GM21447 (cell line): ENCODE results near the gene LSM3.
"Not testable (repeated sequence)": the region's sequence is repeated elsewhere in the genome, so short reads cannot be mapped to it uniquely, and the experiment has no call there.

ENCODE experiments used
- ATAC-seq: cut with Tn5 transposase; IDR thresholded peaks from one replicate; pipeline ENCODE4 v1.9.1; 2021; ENCODE audit not compliant: unreplicated experiment

LSM3 gene

DNA sequence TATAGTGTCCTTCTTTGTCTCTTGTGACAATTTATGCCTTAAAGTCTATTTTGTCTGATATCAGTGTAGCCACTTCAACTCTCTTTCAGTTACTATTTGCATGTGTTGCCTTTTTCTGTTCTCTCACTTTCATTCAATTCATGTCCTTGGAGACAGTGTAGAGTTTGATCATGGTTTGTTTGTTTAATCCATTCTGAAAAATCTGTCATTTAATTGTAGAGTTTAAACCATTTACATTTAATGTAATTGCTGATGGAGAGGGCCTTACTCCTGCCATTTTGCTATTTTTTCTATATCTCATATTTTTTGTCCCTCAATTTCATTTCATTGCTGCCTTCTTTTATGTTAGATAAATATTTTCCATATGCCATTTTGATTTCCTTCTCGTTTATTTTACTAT, 42.3 kb downstream of the LSM3 start:
- ATAC-seq, result no peak

DNA sequence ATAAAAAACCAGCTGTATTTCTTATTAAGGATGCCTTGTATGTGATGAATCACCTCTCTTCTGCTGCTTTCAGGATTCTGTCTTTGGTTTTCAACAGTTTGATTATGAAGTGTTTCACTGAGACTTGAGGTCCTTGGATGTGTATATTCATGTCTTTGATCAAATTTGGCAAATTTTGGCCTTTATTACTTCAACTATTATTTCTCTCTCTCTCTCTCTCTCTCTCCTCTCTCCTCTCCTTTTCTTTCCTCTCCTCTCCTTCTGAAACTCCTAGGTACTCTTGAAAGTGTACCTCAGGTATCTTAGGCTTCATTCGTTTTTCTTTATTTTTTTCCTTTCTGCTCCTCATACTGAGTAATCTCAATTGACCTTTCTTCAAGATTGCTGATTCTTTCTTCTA, 43.3 kb downstream of the LSM3 start:
- ATAC-seq, result no peak

DNA sequence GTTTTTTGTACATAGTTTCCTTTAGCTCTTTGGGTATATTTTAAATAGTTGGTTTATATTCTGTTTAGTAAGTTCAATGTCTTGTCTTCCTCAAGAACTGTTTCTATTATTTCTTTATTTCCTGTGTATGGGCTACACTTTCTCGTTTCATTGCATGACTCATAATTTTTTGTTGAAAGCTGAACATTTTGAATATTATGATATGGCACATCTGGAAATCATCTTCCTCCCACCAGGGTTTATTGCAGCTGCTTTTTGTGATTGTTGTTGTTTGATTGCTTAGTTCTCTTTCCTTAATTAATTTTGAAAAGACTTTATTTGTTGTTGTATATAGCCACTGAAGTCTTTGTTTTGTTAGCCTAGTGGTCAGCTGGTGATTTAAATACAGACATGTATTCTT, 43.8 kb downstream of the LSM3 start:
- no peak for ATAC-seq

DNA sequence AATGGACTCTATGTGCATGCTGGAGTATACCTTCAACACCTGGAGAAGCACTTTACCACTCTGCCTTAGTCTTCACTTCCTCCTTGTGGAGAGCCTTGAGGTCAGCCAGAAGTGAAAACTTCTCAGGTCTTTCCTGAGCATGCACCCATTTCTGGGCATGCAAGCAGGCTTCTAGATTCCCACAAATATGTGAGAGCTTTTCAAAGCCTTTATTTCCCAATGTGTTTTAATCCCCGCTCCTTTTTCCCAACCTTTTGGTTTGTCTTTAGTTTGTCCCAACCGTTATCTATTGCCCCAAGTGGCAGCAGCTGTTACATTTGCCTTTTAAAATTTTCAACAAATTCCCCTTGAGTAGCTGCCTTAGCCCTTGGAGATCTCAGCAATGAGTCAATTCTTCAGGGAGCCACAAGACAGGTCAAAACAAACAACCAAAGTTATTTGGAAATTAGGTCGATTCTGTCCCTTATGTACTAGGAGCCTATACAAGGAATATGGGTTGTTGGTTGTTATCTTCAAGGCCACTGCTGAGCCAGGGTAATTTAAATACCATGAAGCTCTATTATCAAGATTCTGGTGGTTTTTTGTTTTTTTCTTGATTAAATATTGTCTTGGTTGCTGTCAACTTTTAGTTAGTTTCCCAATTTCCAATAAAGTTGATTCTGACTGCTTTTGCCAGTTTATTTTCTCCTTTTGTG, 44.4 kb downstream of the LSM3 start:
- ATAC-seq, result no peak

DNA sequence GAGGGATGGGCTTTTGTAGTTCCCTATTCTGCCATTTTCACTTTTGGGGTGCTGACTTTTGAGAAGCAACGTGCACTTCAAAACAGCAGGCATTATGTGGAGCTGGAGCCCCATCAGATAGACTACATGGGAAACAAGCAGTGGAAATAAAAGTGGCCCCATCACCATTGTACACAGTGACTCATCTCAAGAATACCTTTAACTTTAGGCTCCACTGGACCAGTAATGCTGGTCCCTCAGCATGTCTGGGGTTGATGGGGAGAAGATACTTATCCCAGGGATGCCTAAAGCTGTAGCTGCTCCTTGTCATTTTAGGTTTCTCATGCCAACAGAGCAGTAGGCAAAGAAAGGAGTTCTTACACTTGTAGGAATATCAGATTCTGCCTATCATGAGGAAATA, 45.0 kb downstream of the LSM3 start:
- ATAC-seq, result no peak

DNA sequence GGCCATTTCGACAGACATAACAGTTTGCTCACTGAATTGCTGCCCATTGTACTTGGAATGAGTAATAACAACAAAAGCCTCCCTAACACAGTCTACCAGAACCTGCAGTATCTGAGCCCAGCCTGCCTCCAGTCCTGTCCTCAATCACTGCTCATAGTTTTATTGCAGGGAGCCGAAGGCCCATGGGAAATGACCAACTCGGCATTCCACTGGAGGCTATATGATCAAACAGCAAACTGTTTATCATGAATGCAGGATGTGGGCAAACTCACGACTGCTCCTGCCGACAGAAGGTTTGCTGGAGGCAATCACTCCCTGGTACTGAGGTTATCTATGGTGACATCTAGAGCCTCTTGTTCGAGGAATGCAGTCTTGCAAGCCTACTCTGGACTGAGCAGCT, 46.3 kb downstream of the LSM3 start:
- ATAC-seq, result no peak

DNA sequence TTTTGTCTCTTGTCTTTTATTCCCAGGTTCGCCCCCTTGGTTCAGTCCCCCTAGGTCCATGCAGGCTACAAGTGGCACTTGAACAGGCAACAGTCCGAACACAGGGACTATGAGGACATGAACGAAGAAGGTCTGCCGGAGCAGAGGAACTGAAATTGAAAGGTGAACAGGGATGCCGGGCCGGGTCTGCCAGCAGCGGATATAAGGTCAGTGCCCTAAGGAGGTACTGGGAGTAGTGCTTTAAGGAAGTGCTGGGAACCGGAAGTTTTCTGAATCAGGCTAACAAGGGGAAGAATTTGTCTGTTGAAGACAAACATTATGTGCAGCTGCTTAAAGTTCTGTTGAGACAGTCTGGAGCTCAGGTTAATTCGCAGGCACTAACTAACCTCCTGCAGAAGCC, 46.8 kb downstream of the LSM3 start:
- ATAC-seq, result no peak

DNA sequence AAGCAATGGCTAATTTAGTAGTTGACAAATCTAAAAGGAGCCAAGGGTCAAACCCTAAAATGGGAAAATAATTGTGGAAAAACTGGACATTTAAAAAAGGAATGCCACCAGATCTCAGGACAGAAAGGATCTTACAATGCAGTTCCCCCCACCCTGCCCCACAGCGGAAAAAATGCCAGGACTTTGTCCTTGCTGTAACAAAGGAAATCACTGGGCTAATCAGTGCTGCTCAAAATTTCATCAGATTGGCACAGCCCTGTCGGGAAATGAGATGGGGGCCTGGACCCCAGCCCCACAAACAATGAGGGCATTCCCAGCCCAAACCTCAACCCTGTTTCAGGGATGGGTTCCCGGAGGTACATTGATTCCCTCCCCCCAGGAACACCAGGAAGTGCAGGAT, 47.7 kb downstream of the LSM3 start:
- ATAC-seq, result not testable (repeated sequence)

DNA sequence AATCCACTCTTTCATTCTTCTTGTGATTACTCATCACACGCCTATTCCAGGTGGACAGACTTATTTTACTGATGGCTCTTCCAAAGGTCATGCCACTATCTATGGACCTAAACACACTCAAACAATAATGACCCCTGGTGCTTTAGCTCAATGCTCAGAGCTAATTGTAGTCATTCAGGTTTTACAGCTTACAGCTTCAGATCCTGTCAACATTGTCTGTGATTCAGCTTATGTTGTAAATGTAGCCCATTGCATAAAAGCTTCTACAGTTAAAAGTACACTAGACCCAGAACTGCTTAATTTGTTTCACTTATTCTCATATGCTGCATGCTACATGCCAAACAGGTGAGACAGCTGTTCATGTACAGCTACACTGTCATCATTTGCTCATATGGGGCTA, 49.2 kb downstream of the LSM3 start:
- ATAC-seq, result no peak

DNA sequence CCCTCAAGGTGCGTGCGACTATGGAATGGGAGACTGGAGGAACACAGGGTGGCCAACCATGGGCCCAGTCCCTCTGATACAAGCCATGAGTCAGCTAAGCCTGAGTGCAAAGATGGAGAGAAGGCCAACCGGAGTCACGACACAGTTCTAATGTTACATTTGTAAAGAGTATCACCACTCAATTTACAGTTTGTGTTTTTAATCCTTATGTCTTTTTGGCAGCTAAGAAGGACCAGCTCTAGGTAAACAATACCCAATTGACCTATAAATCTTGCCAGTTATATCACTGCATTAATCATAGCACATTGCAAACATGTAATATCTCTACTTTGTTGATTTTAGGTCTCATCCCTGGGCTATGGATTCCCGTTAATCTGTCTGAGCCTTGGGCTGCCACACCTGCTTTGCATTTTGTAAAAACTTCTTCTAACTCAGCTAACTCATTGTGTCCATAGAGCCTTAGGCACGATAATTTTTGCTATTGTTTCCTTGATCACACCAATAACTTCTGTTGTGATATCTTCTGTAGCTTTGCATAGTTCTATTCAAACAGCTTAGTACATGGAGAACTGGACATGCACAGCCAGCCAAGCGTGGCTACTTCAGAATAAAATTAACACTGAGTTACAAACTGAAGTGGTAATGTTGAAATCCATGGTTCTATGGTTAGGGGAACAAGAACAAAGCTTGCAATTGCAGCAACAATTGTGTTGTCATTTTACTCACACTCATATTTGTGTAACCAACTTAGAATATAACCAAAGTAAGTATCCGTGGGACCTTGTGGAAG, 50.3 kb downstream of the LSM3 start:
- ATAC-seq, result no peak

DNA sequence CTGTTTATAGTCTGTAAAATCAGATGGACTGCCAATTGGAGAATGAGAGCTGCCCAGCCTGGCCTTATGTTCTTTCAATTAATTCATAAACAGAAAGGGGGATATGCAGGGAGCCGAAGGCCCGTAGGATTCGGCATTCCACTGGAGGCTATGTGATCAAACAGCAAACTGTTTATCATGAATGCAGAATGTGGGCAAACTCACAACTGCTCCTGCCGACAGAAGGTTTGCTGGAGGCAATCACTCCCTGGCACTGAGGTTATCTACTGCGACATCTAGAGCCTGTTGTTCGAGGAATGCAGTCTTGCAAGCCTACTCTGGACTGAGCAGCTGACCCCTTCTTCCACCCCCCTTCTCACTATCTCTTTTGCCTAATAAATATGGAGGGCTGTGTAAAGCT, 51.1 kb downstream of the LSM3 start:
- not testable (repeated sequence) for ATAC-seq

DNA sequence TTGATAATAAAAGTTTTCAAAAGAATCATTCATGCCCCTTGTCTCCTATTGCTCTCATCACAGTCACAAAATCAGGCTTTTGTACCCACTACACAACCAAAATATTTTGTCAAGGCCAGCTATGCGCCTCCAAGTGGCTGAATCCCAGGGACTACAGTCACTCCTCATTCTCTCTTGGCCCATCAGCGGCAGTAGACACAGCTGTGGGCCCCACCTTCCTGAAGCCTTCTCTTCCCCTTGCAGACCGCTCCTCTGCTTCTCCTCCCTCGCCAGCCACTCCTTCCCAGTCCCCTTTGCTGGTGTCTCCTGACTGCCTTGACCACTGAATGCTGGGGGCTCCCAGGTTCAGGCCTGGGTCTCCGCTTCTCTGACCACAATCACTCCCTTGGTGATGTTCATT, 52.1 kb downstream of the LSM3 start:
- no peak for ATAC-seq

DNA sequence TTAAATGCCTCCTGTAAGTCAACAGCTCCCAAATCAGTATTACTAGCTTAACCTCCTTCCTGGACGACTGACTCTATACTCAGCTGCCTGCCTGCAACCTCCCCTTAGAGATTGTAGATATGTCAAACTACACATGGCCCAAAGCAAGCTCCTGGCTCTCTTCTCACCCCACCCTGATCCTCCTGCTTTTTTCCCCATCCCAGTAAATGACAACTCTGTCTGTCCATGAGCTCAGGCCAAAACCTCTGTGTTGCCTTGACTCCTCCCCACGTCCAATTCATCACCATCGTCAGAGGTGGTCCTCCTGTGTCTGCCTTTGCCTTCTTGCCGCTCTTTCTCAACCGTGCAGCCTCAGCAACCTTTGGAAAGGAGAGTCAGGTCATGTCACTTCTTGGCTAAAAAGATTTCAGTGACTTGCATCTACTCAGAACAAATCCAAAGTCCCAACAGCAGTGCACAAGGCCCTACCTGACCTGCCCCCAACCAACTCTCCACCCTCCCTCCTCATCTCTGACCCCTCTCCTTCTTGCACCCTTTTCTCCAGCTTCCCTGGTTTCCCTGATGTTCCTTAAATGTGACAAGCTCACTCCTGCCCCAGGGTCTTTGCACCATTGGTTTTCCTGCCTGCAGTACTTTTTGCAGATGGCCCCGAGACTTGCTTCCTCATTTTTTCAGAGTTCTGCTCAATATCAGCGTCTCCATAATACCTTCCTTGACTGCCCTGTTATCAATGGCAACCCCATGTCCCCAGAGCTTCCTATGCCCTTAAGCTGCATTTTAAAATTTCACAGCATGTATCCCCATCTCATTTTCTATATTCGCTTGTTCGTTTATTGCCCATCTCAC, 52.8 kb downstream of the LSM3 start:
- ATAC-seq, result no peak

DNA sequence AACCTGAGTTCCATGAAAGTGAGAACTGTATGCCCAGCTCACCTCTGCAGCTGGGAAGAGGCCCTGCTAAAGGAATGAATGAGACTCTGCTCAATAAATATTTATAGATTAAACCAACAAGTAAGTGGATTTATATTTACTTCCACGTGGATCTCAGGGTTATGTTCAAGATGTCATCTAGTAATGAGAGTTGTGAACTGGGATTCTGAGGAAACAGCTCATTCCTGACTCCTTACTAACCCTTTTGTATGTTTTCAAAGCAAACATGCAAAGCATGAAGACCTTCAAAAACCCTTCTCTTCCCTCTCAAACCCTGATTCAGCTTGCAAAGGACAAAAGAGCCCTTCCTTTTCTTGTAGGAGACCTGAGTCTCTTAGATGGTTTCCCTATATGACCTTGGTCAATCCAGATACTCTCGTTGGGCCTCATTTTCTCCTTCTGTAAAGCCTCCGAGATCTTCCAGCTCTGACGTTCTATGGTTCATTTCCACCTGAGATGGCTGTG, 53.4 kb downstream of the LSM3 start:
- no peak for ATAC-seq

DNA sequence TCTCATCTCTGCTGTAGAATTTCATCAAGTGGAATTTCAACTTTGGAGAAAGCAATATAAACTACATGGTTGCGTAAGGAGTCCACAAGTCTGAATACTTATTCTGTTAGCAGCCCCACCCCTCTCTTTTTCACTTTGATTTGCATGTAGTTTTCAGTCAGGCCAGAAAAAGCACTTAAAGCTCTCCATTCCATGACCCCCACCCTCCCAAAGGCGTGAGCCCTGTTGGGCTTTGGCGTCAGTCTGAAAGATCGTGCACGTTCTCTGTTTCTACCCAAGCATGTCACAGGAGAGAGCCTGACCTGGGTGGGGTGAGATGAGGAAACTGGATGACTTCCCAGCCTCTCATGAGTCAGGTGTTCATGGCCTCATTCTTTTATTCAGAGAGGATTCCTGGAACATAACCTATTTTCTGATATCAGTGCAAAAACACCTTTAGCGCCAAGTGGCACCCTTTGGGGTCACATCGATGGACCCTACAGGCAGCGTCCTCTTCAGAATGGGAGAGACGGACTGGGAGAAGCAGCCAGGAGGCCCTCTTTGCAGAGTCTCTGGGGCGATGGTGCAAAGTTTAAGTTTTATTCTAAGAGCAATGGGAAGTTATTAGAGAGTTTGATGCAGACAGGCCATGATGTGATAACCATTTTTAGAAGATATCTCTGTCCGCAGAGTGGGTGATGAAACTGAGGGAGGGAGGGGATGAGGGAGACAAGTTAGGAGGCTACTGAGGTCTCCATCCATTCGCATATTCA, 55.8 kb downstream of the LSM3 start:
- ATAC-seq, result no peak

DNA sequence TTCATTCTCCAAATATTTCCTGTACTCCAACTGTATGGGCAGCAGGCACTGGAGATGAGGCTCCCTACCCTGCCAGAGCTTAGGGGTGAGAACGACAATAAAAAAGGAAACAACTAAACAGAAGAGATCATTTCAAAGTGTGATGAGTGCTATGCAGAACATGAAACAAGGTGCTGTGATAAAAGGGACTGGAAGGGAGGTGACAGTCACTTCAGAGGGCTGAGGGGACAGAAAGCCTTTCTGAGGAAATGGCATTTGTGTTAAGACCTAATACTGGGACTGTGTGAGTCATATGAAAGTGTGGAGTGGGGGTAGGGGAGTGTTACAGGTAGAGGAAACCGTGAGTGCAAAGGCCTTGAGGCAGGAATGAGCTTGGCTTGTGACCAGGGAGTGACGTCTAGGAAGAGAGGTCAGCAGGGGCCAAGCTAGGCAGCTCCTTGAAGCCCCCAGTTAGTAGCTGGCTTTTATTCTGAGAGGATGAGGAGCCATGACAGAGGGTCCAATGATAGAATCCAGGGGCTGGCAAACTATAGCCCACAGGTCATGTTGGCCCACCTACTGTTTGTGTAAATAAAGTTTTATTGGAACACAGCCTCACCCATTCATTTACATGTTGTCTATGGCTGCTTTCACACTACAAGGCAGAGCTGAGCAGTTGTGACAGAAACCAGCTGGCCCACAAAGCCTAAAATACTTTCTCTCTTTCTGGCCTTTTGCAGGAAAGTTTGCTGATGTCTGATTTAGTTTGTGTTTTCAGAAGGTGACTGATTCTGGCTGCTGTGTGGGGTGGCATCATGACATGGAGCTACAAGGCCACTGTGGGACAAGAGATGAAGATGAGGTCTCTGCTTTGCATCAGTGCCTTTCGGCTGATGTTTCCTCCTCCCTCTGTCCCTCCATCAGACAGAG, 56.6 kb downstream of the LSM3 start:
- no peak for ATAC-seq

DNA sequence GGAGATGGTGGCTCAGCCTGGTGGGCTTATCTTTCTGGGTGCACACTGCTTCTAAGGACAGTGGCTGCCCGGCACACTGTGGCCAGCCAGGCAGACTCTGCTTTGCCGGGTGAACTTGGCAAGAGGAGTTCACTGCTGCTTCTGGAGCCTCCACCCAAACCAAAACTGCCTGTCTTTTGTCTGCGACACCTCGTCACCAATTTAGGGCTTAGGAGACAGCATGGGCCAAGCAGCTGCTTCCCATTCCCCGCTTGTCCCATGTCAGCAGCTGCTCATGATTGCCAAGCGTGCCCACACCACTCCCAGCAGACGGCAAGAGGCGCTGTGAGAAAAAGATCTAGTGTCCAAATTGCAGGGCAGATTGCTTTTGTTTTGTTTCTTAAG, 57.3 kb downstream of the LSM3 start:
- ATAC-seq, result no peak

DNA sequence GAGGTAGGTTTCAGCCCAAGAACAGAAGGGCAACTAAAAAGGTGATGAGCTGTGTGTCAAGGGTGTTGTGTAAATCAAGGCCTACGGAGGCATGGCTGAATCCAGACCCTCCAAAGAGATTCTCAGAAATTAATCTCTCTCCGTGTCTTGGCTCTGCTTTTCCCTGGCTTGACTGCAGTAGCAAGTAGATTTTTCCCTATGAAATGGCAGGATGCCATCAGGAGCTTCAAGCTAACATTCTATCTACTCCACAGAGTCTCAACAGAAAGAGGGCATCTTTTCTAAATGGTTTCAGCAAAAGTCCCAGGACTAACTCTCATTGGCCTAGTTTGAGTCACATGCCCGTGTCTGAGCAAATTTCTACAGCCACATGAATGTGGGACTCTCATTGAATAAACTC, 58.3 kb downstream of the LSM3 start:
- no peak for ATAC-seq

DNA sequence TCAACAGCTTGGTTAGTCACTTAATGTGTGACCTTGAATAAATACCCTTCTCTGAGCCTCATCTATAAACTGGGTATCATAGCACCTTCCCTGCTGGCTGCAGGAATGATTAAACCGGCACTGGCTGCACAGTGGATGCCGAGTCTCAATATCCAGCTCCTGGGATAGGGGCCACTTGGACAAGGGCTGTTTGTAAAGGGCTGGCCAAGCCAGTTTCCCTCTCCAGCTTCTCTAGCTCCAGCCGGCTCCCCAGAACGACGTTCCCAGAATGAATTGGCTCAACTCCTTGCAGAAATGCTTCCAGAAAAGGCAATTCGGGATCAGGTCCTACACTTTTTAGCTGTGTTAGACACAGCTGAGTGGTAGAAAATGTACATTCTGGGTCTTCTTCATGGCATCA, 58.8 kb downstream of the LSM3 start:
- no peak for ATAC-seq

DNA sequence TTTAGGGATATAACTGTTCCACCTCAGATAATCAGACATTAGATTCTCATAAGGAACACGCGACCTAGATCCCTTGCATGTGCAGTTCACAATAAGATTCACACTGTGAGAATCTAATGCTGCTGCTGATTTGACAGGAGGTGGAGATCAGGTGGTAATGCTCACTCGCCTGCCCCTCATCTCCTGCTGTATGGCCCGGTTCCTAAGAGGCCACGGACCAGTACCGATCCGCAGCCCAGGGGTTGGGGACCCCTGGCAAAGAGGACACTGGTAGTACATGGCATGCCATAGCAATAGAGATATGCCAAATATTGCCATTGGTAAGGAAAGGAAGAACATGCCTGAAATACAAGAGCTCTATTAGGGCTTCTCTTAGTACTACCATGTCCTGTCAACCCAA, 59.7 kb downstream of the LSM3 start:
- ATAC-seq, result no peak
